HEK293T (cell line): ENCODE results near the gene P4HA2.

Experiments used
- CTCF ChIA-PET: fragments of 350-600 bp; formaldehyde crosslinking; extraction: SDS; loops from one replicate; lab custom pipeline; 2021; ENCODE audit warnings: antibody characterized with exemption, inconsistent platforms; lab: Yijun Ruan, JAX
- POLR2A ChIA-PET: fragments of 350-600 bp; formaldehyde crosslinking; extraction: SDS; loops from one replicate; lab custom pipeline; 2020; ENCODE audit warnings: antibody characterized with exemption, inconsistent platforms; lab: Yijun Ruan, JAX
- DNase-seq: peaks from one replicate; pipeline ENCODE4 v3.0.0; 2012; ENCODE audit warnings: mixed read lengths; ENCODE audit errors: extremely low spot score
- ARNT ChIP-seq: fragments of 450-650 bp; IDR thresholded peaks from 2 replicates; pipeline ENCODE4 v1.6.1; 2017; ENCODE audit warnings: mild to moderate bottlenecking
- BHLHE40 ChIP-seq: fragments of 450-650 bp; IDR thresholded peaks from 2 replicates; pipeline ENCODE4 v1.6.1; 2016; ENCODE audit warnings: mild to moderate bottlenecking, moderate library complexity, borderline replicate concordance
- CTBP1 ChIP-seq: fragments of 450-650 bp; IDR thresholded peaks from 2 replicates; pipeline ENCODE4 v1.6.1; 2016; ENCODE audit warnings: borderline replicate concordance
- ELF4 ChIP-seq: fragments of 450-650 bp; IDR thresholded peaks from 2 replicates; pipeline ENCODE4 v1.6.1; 2017; ENCODE audit warnings: antibody characterized with exemption
- FOXA1 ChIP-seq: fragments of 450-650 bp; IDR thresholded peaks from 2 replicates; pipeline ENCODE4 v1.6.1; 2016; ENCODE audit warnings: mild to moderate bottlenecking
- FOXK2 ChIP-seq: fragments of 450-650 bp; IDR thresholded peaks from 2 replicates; pipeline ENCODE4 v1.6.1; 2016; ENCODE audit warnings: mild to moderate bottlenecking
- FOXM1 ChIP-seq: fragments of 450-650 bp; IDR thresholded peaks from 2 replicates; pipeline ENCODE4 v1.6.1; 2017; ENCODE audit warnings: mild to moderate bottlenecking, borderline replicate concordance
- HDGF ChIP-seq: fragments of 450-650 bp; IDR thresholded peaks from 2 replicates; pipeline ENCODE4 v1.6.1; 2017; ENCODE audit warnings: antibody characterized with exemption, borderline replicate concordance
- L3MBTL2 ChIP-seq: fragments of 450-650 bp; conservative IDR thresholded peaks from 2 replicates; pipeline ENCODE4 v1.6.1; 2016; ENCODE audit warnings: mild to moderate bottlenecking
- LEF1 ChIP-seq: fragments of 450-650 bp; IDR thresholded peaks from 2 replicates; pipeline ENCODE4 v1.6.1; 2017; ENCODE audit warnings: mild to moderate bottlenecking, borderline replicate concordance
- NFRKB ChIP-seq: fragments of 450-650 bp; IDR thresholded peaks from 2 replicates; pipeline ENCODE4 v1.6.1; 2016; ENCODE audit warnings: mild to moderate bottlenecking, moderate library complexity
- PKNOX1 ChIP-seq: fragments of 450-650 bp; IDR thresholded peaks from 2 replicates; pipeline ENCODE4 v1.6.1; 2016
- SP1 ChIP-seq: fragments of 450-650 bp; IDR thresholded peaks from 2 replicates; pipeline ENCODE4 v1.6.1; 2017
- SUZ12 ChIP-seq: fragments of 450-650 bp; IDR thresholded peaks from 2 replicates; pipeline ENCODE4 v1.6.1; 2016; ENCODE audit warnings: mild to moderate bottlenecking
- TARDBP ChIP-seq: fragments of 450-650 bp; IDR thresholded peaks from 2 replicates; pipeline ENCODE4 v1.6.1; 2016
- ZNF384 ChIP-seq: fragments of 450-650 bp; IDR thresholded peaks from 2 replicates; pipeline ENCODE4 v1.6.1; 2016

P4HA2 gene

DNA sequence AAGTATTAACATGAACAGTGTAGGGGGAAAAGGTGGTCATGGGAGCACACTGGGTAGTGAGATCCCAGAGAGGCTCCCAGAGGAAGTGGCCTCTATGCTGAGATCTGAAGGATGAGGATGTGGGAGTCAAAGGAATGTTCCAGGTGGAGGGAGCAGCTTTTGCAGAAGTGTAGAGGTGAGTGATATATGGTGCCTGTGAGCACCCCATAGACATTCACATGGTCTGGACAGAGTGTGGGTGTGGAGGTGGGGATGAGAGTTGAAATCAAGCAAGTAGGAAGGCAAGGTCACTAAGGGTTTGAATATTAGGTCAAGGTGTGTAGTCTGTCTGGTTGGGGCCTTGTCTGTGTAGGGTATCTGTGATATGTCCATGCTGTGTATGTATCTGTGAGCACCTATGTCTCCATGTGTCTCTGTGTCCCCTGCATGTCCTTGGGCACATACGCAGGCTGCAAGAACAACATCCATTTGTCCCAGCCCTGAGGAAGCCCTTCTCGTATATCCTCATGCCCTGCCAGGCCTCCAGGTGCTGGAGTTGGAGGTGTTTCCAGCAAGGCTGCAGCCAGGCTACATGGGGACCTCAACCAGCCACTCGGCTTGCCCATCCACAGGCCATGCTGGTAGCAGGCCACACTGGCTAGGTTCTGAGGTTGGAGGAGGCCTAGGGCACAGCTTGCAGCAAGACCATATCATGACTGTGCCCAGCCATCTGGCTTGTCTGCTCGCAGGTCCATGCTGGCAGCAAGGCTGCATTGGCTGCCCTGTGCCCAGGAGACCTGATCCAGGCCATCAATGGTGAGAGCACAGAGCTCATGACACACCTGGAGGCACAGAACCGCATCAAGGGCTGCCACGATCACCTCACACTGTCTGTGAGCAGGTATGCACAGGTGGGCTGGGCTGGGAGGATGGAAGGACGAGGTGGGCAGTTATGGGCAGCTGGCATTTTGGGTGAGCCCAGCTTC, 34.5 kb upstream of the P4HA2 start:
- TF ChIP-seq TARDBP: no peak
- TF ChIP-seq SP1: no peak
- TF ChIP-seq LEF1: no peak
- no peak for TF ChIP-seq HDGF
- no peak for TF ChIP-seq NFRKB
- no peak for TF ChIP-seq L3MBTL2
- TF ChIP-seq ZNF384: no peak
- TF ChIP-seq SUZ12: no peak
- TF ChIP-seq FOXA1: no peak
- no peak for TF ChIP-seq PKNOX1
- TF ChIP-seq FOXK2: no peak
- TF ChIP-seq ARNT: no peak
- TF ChIP-seq ELF4: no peak
- TF ChIP-seq FOXM1: no peak
- no peak for TF ChIP-seq CTBP1
- TF ChIP-seq BHLHE40: no peak
- CTCF ChIA-PET: interaction anchor here (3.1 kb wide), 1 partner anchor 10 kb away, joined by 10 read pairs; no protein-coding TSS in a partner anchor
- POLR2A ChIA-PET: interaction anchor here (0.7 to 3.5 kb wide), 3 partner anchors 31 to 104 kb away, joined by 3 to 19 read pairs (median 3); partner anchors contain the start of gene SLC22A4
- no peak for DNase-seq

DNA sequence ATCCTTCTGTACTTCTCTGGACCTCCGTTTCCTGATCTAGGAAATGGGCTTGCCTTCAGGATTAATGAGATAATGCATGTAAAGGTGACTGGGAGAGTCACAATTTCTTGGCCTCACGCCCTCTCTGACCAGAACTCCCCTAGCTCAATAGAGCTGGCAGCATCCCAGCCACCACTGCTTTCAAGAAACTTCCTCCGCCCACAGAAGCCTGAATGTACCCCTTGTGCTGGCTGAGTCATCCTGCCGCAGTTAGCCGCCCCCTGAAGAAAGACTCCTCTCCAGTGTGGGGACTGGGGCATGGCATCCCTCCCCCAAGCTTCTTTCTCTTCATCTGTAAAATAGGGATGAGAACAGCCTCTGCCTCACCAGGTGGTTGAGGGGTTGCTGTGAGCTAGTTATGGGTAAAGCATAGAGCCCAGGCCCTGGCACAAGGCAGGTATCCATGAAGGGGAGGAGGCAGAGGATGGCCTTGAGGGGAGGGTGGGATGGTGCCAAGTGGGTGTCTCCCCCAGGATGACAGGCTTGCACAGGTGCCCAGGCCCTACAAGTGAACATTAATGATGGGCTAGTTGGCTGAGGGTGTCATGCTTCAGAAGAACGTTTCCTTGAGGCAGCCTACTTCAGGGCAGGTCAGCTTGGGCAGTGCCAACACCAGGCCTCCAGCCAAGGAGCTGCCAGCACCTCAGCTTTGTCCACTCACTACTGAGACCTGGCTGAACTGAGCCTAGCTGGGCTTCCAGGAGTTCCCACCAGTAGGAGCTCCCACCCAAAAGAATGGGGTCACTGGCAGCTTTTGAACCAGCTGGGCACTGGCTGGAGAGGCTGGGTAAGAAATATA, 33.3 kb upstream of the P4HA2 start:
- DNase-seq: no peak
- POLR2A ChIA-PET: interaction anchor here (0.7 to 1.5 kb wide), 2 partner anchors 33 kb away, joined by 3 to 4 read pairs; partner anchors contain the start of gene P4HA2
- CTCF ChIA-PET: interaction anchor here (1.2 to 1.5 kb wide), 2 partner anchors 23 to 82 kb away, joined by 4 to 8 read pairs; no protein-coding TSS in a partner anchor
- TF ChIP-seq NFRKB (no peak), PKNOX1 (no peak), TARDBP (no peak), ZNF384 (no peak), CTBP1 (no peak), FOXM1 (no peak), SUZ12 (no peak), ELF4 (no peak), ARNT (no peak), SP1 (no peak), HDGF (no peak), L3MBTL2 (no peak), BHLHE40 (no peak), LEF1 (no peak), FOXA1 (no peak), FOXK2 (no peak)

DNA sequence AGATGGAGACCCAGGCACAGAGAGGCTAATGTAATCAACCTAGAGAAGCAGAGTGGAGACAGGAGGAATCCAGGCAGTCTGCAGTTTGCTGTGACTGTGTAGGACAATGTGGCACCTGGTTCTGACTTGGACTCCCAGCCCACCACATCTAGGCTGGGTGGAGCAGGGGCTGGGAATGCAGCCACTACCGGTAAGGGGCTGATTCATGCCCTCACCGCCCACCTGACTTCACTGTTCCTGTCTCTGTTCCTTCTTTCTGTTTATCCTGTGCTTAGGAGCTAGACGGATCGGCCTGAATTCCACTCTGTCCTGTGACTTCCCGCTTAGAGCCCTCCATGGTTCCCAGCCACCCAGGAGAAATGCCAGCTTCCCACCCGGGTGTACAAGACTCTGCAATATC, 32.4 kb upstream of the P4HA2 start:
- ChIA-PET CTCF (interaction anchor here (1.2 to 1.5 kb wide), 2 partner anchors 22 to 81 kb away, joined by 4 to 8 read pairs; no protein-coding TSS in a partner anchor), POLR2A (interaction anchor here (1.5 kb wide), 2 partner anchors 32 to 34 kb away, joined by 4 to 6 read pairs; partner anchors contain the start of genes P4HA2 and SLC22A4)
- no peak for TF ChIP-seq SP1
- no peak for DNase-seq

DNA sequence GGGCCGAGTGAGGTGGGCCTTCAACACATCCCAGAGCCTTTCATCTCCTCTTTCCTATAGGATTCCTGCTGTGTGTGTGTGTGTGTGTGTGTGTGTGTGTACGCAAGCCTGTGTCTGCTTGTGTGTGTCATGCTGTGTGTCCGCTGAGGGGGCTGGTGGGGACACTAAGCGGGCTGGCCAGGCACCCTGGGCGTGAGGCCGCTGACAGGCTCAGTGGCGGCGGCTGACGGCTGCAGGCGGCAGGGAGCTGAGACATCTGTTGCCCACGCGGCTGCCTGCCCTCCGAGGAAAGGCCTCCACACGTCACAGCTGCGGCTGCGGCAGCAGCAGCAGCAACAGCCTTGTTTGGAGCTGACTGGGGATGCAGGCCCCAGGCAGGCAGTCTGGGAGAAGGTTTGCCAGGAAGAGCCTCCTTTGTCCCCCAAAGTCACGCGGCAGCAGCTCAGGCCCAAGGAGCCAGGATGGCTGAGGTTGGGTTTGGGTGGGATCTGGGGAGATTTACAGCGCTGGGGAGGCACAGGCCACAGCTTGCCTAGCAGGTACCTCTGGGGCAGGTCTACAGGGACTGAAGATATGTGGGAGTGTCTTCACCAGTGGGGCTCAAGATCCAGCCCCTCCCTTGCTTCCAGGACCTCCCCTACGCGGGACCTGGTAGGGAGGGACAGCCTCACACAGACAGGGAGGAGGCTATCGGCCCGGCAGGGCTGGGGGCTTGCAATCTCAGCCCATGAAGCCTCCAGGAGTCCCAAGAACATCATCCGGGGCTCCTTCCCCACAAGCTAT, 31.6 kb upstream of the P4HA2 start:
- no peak for DNase-seq
- TF ChIP-seq HDGF (no peak), L3MBTL2 (peak; percentile 37; the same call in 1 of the 2 replicates), TARDBP (no peak)
- ChIA-PET POLR2A (interaction anchor here (1.5 kb wide), 1 partner anchor 35 kb away, joined by 6 read pairs; the partner anchor contains the start of gene SLC22A4), CTCF (interaction anchor here (1.5 kb wide), 1 partner anchor 80 kb away, joined by 4 read pairs; no protein-coding TSS in a partner anchor)

GRCh38 chr5:132258102-132259068, 30.7 kb upstream of the P4HA2 start:
- DNase-seq: no peak
- POLR2A ChIA-PET: interaction anchor here (1.5 kb wide), 1 partner anchor 35 kb away, joined by 6 read pairs; the partner anchor contains the start of gene SLC22A4
- TF ChIP-seq PKNOX1 (no peak), FOXK2 (no peak), HDGF (no peak), FOXA1 (no peak), NFRKB (no peak), ELF4 (no peak), ZNF384 (no peak), LEF1 (no peak), TARDBP (no peak), SP1 (no peak), ARNT (no peak), FOXM1 (no peak), SUZ12 (no peak)
- CTCF ChIA-PET: interaction anchor here (1.8 kb wide), 1 partner anchor 20 kb away, joined by 5 read pairs; no protein-coding TSS in a partner anchor
